A673 (cell line): ENCODE measurements around the gene ZBTB16.

Experiments
- EZH2 ChIP-seq: fragments of 200-600 bp; sonication (generic); IDR thresholded peaks from 2 replicates; pipeline ENCODE4 v1.6.1; 2017; ENCODE audit warnings: borderline replicate concordance, low read depth, mild to moderate bottlenecking, mixed read lengths, antibody characterized with exemption, low read length; ENCODE audit not compliant: poor library complexity, severe bottlenecking
- TF ChIP-seq, protein P1 (sequence below): fragments of 300-800, 200-600 bp; sonication (generic); conservative IDR thresholded peaks from 2 replicates; pipeline ENCODE4 v1.5.1; 2017; ENCODE audit warnings: low read depth, mild to moderate bottlenecking, antibody characterized with exemption, low read length, moderate library complexity, mixed read lengths

DNA sequence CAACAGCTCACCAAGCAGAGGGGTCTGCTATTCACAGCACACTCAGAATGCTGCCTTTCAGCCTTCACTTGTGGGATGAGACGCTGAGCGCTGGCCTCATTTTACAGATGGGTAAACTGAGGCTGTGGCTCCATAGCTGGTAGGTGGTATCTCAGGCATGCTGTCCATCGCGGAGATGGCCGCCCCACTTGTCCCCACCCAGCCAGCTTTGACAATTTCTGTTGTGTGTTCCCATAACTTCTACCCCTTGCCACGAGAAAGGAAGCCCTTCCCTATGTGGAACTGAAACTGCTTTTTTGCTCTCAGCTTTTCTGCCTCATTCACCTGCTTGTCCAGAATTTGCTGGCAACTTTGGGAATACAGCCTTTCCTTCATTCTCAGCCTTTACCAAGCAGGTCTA is 200.6 kb downstream of the ZBTB16 start:
- TF ChIP-seq, protein P1, sequence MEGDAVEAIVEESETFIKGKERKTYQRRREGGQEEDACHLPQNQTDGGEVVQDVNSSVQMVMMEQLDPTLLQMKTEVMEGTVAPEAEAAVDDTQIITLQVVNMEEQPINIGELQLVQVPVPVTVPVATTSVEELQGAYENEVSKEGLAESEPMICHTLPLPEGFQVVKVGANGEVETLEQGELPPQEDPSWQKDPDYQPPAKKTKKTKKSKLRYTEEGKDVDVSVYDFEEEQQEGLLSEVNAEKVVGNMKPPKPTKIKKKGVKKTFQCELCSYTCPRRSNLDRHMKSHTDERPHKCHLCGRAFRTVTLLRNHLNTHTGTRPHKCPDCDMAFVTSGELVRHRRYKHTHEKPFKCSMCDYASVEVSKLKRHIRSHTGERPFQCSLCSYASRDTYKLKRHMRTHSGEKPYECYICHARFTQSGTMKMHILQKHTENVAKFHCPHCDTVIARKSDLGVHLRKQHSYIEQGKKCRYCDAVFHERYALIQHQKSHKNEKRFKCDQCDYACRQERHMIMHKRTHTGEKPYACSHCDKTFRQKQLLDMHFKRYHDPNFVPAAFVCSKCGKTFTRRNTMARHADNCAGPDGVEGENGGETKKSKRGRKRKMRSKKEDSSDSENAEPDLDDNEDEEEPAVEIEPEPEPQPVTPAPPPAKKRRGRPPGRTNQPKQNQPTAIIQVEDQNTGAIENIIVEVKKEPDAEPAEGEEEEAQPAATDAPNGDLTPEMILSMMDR = no peak
- TF ChIP-seq EZH2 = no peak
